Measurements from ENCODE around the gene ZNF521.

GRCh38 chr18:25340762-25341161 is 11.2 kb downstream of the ZNF521 start:
- TF ChIP-seq CTCF (conservative IDR thresholded peaks at IDR 0.05; ENCODE audit: low read depth in 2 of 2) (no peak), EZH2 (IDR thresholded peaks at IDR 0.05; ENCODE audit: low read depth, unreplicated experiment) (no peak), POLR2AphosphoS5 (IDR thresholded peaks at IDR 0.05; ENCODE audit: low read depth) (no peak)

Measured in GM23338 (cell line).